ENCODE data around the gene NUP214. TPM values are rescaled to one million over a fixed set of nuclear protein-coding genes. Genes with fewer than 3 reads are reported as not detected.

The NUP214 gene
- total RNA-seq, 1 experiment from 2014 or later: 34.9 TPM

GRCh38 chr9:131273856-131274673, 148.7 kb downstream of the NUP214 start:
- no peak overlapping the region for H3K4me3 ChIP-seq (ENCODE audit: low read depth in 2 of 2, low read length in 2 of 2)
- POLR2A ChIA-PET: no interaction called here
- intact Hi-C loops (cut with micrococcal nuclease; ENCODE audit: unreplicated experiment) (no loop called here), in situ Hi-C loops (cut with HindIII; ENCODE audit: low pct_unique_long_range_greater_than_20kb, low sequenced_read_pairs) (no loop called here)
- no TSS peak for BruUV-seq (replicated peaks)
- H3K9me3 ChIP-seq (ENCODE audit: control insufficient read depth, insufficient read depth, low read depth, low read length): no peaks in the 10 kb centered on the region
- ATAC-seq (no peak), DNase-seq (ENCODE audit: low read depth, low spot score) (no peak)
- H3K27me3 ChIP-seq (ENCODE audit: control insufficient read depth, insufficient read depth, low read length): no peaks in the 10 kb centered on the region
- no peak overlapping the region for H3K27ac ChIP-seq (ENCODE audit: low read length)
- CTCF ChIA-PET: interaction anchor here (0.8 kb wide), 1 partner anchor 47 kb away, joined by 3 read pairs; no protein-coding TSS in a partner anchor
- no peaks in the 10 kb centered on the region for H3K36me3 ChIP-seq (ENCODE audit: control insufficient read depth, insufficient read depth, low read length)
- no peaks in the 10 kb centered on the region for H3K4me1 ChIP-seq (ENCODE audit: control insufficient read depth, insufficient read depth, low read length)
- TF ChIP-seq CTCF (IDR thresholded peaks at IDR 0.05) (no peak), SIN3A (IDR thresholded peaks at IDR 0.05; ENCODE audit: borderline replicate concordance, insufficient read depth, low read depth, low read length) (no peak), POLR2AphosphoS5 (IDR thresholded peaks at IDR 0.05; ENCODE audit: low read depth, low read length) (no peak), REST (IDR thresholded peaks at IDR 0.05; ENCODE audit: insufficient read depth in 1 of 2, low read depth in 2 of 2, low read length in 1 of 2) (no peak), TCF7L2 (IDR thresholded peaks at IDR 0.05; ENCODE audit: low read depth, low read length) (no peak)

GRCh38 chr9:131274674-131275331, 149.4 kb downstream of the NUP214 start:
- H3K4me3 ChIP-seq (ENCODE audit: low read depth in 2 of 2, low read length in 2 of 2): no peak overlapping the region
- no peaks in the 10 kb centered on the region for H3K36me3 ChIP-seq (ENCODE audit: control insufficient read depth, insufficient read depth, low read length)
- H3K4me1 ChIP-seq (ENCODE audit: control insufficient read depth, insufficient read depth, low read length): no peaks in the 10 kb centered on the region
- ATAC-seq (no peak), DNase-seq (ENCODE audit: low read depth, low spot score) (no peak)
- BruUV-seq (replicated peaks): no TSS peak
- no peaks in the 10 kb centered on the region for H3K27me3 ChIP-seq (ENCODE audit: control insufficient read depth, insufficient read depth, low read length)
- intact Hi-C loops (cut with micrococcal nuclease; ENCODE audit: unreplicated experiment): no loop called here
- in situ Hi-C loops (cut with HindIII; ENCODE audit: low pct_unique_long_range_greater_than_20kb, low sequenced_read_pairs): no loop called here
- ChIA-PET CTCF (interaction anchor here (0.6 kb wide), 1 partner anchor 26 kb away, joined by 4 read pairs; no protein-coding TSS in a partner anchor), POLR2A (no interaction called here)
- TF ChIP-seq CTCF (IDR thresholded peaks at IDR 0.05) (no peak), POLR2AphosphoS5 (IDR thresholded peaks at IDR 0.05; ENCODE audit: low read depth, low read length) (no peak), REST (IDR thresholded peaks at IDR 0.05; ENCODE audit: insufficient read depth in 1 of 2, low read depth in 2 of 2, low read length in 1 of 2) (no peak), TCF7L2 (IDR thresholded peaks at IDR 0.05; ENCODE audit: low read depth, low read length) (no peak), SIN3A (IDR thresholded peaks at IDR 0.05; ENCODE audit: borderline replicate concordance, insufficient read depth, low read depth, low read length) (no peak)
- H3K27ac ChIP-seq (ENCODE audit: low read length): no peak overlapping the region
- no peaks in the 10 kb centered on the region for H3K9me3 ChIP-seq (ENCODE audit: control insufficient read depth, insufficient read depth, low read depth, low read length)

Measured in Panc1 (cell line).